ENCODE results near the gene RPGRIP1L. TPM values are rescaled to one million over a fixed set of nuclear protein-coding genes. Genes with fewer than 3 reads are reported as not detected.

Gene RPGRIP1L
- total RNA-seq, 1 experiment from 2014 or later: 12.7 TPM

DNA sequence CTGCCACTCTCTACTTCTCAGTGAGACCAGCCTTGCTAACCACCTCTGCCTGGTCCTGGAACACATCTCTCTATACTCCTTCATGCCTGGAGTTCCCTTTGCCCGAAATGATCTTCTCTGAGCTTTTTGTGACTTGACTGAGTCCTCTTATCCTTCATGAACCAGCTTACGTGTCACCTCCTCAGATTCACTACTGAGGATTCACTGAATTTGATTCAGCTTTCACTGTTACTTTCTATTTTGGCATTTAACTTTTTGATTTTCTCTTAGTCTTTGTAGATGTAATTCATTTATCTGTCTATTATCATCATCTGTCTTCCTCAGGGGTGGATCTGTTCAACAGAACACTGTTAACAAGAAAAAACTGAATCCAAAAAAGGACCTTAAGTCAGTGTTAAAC, 95.6 kb downstream of the RPGRIP1L start:
- H3K4me1 ChIP-seq (ENCODE audit: control insufficient read depth, insufficient read depth, low read length): no peaks in the 10 kb centered on the region
- no peaks in the 10 kb centered on the region for H3K27me3 ChIP-seq (ENCODE audit: control insufficient read depth, insufficient read depth, low read length)
- H3K4me3 ChIP-seq (ENCODE audit: low read depth in 2 of 2, low read length in 2 of 2): no peak overlapping the region
- H3K27ac ChIP-seq (ENCODE audit: low read length): no peak overlapping the region
- no peak for ATAC-seq
- H3K36me3 ChIP-seq (ENCODE audit: control insufficient read depth, insufficient read depth, low read length): no peaks in the 10 kb centered on the region
- intact Hi-C loops (cut with micrococcal nuclease; ENCODE audit: unreplicated experiment) (no loop called here), in situ Hi-C loops (cut with HindIII; ENCODE audit: low pct_unique_long_range_greater_than_20kb, low sequenced_read_pairs) (no loop called here)
- BruUV-seq (replicated peaks): no TSS peak
- DNase-seq (ENCODE audit: low read depth, low spot score): no peak
- ChIA-PET CTCF (no interaction called here), POLR2A (no interaction called here)
- TF ChIP-seq, protein P1, sequence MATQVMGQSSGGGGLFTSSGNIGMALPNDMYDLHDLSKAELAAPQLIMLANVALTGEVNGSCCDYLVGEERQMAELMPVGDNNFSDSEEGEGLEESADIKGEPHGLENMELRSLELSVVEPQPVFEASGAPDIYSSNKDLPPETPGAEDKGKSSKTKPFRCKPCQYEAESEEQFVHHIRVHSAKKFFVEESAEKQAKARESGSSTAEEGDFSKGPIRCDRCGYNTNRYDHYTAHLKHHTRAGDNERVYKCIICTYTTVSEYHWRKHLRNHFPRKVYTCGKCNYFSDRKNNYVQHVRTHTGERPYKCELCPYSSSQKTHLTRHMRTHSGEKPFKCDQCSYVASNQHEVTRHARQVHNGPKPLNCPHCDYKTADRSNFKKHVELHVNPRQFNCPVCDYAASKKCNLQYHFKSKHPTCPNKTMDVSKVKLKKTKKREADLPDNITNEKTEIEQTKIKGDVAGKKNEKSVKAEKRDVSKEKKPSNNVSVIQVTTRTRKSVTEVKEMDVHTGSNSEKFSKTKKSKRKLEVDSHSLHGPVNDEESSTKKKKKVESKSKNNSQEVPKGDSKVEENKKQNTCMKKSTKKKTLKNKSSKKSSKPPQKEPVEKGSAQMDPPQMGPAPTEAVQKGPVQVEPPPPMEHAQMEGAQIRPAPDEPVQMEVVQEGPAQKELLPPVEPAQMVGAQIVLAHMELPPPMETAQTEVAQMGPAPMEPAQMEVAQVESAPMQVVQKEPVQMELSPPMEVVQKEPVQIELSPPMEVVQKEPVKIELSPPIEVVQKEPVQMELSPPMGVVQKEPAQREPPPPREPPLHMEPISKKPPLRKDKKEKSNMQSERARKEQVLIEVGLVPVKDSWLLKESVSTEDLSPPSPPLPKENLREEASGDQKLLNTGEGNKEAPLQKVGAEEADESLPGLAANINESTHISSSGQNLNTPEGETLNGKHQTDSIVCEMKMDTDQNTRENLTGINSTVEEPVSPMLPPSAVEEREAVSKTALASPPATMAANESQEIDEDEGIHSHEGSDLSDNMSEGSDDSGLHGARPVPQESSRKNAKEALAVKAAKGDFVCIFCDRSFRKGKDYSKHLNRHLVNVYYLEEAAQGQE (IDR thresholded peaks at IDR 0.05; ENCODE audit: insufficient read depth in 1 of 2, low read depth in 2 of 2, low read length in 1 of 2): no peak
- TF ChIP-seq, protein P2, sequence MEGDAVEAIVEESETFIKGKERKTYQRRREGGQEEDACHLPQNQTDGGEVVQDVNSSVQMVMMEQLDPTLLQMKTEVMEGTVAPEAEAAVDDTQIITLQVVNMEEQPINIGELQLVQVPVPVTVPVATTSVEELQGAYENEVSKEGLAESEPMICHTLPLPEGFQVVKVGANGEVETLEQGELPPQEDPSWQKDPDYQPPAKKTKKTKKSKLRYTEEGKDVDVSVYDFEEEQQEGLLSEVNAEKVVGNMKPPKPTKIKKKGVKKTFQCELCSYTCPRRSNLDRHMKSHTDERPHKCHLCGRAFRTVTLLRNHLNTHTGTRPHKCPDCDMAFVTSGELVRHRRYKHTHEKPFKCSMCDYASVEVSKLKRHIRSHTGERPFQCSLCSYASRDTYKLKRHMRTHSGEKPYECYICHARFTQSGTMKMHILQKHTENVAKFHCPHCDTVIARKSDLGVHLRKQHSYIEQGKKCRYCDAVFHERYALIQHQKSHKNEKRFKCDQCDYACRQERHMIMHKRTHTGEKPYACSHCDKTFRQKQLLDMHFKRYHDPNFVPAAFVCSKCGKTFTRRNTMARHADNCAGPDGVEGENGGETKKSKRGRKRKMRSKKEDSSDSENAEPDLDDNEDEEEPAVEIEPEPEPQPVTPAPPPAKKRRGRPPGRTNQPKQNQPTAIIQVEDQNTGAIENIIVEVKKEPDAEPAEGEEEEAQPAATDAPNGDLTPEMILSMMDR (IDR thresholded peaks at IDR 0.05): no peak
- TF ChIP-seq TCF7L2 (IDR thresholded peaks at IDR 0.05; ENCODE audit: low read depth, low read length): no peak
- TF ChIP-seq POLR2AphosphoS5 (IDR thresholded peaks at IDR 0.05; ENCODE audit: low read depth, low read length): no peak
- no peak for TF ChIP-seq SIN3A (IDR thresholded peaks at IDR 0.05; ENCODE audit: borderline replicate concordance, insufficient read depth, low read depth, low read length)
- H3K9me3 ChIP-seq (ENCODE audit: control insufficient read depth, insufficient read depth, low read depth, low read length): no peaks in the 10 kb centered on the region

DNA sequence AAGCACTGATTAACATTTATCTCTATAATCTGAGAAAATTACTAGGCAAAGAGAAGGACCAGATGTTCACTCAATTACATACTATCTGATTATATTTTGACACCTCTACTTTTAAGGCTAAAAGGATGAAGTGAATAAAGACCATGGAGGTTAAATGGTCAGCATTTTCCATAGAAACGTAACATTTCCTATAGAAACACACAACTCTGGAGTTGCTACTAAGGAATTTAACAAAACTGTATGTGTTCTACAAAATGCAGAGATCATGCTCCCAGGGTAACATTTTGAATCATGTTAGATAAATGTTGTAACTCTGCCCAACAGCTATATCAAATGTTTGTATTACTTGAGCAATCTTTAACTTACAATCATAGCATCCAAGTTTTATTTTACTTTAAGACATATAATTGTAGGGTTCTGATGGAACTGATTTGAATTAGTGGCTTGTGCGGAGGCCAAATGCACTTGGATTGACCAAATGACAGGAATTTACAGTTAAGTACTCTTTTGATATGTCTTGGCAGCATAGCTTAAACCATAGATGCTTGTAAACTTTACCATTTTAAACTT, 97.7 kb downstream of the RPGRIP1L start:
- POLR2A ChIA-PET: no interaction called here
- Histone ChIP-seq H3K27ac (ENCODE audit: low read length) (no peak overlapping the region), H3K9me3 (ENCODE audit: control insufficient read depth, insufficient read depth, low read depth, low read length) (no peaks in the 10 kb centered on the region), H3K4me3 (ENCODE audit: low read depth in 2 of 2, low read length in 2 of 2) (no peak overlapping the region), H3K4me1 (ENCODE audit: control insufficient read depth, insufficient read depth, low read length) (no peaks in the 10 kb centered on the region), H3K36me3 (ENCODE audit: control insufficient read depth, insufficient read depth, low read length) (no peaks in the 10 kb centered on the region), H3K27me3 (ENCODE audit: control insufficient read depth, insufficient read depth, low read length) (no peaks in the 10 kb centered on the region)
- no peak for TF ChIP-seq POLR2AphosphoS5 (IDR thresholded peaks at IDR 0.05; ENCODE audit: low read depth, low read length)
- TF ChIP-seq, protein P1 (IDR thresholded peaks at IDR 0.05; ENCODE audit: insufficient read depth in 1 of 2, low read depth in 2 of 2, low read length in 1 of 2): no peak
- TF ChIP-seq, protein P2 (IDR thresholded peaks at IDR 0.05): no peak
- TF ChIP-seq TCF7L2 (IDR thresholded peaks at IDR 0.05; ENCODE audit: low read depth, low read length): no peak
- no peak for TF ChIP-seq SIN3A (IDR thresholded peaks at IDR 0.05; ENCODE audit: borderline replicate concordance, insufficient read depth, low read depth, low read length)
- DNase-seq (ENCODE audit: low read depth, low spot score): no peak
- intact Hi-C loops (cut with micrococcal nuclease; ENCODE audit: unreplicated experiment) (no loop called here), in situ Hi-C loops (cut with HindIII; ENCODE audit: low pct_unique_long_range_greater_than_20kb, low sequenced_read_pairs) (no loop called here)
- BruUV-seq (replicated peaks): no TSS peak
- CTCF ChIA-PET: no interaction called here
- no peak for ATAC-seq
